ENCODE measurements around the gene KCNG4. TPM values are rescaled to one million over a fixed set of nuclear protein-coding genes. Genes with fewer than 3 reads are reported as not detected.

Gene KCNG4
- total and polyA plus RNA-seq, 2 donors (not counting 3 experiments of a cell fraction or from before 2014, with no cell fraction given) = not detected

DNA sequence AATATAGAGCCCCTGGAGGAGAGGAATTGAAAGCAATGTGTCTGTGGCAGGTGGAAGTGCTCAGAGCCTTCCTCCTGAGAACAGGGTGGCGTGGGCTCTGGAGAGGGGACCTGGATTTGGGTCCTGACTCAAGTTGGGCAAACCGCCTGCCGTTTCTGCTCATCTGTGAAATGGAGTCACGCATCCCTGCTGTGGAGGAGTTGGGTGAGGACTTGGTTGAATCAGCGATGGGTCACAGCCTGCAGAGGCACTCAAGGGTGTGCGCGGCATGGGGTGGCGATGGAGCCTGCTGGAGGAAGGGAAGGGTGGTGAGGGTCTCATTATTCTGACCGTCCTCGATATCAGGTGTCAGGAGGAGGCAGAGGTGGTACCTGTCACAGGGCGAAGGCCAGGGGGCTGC, 45.8 kb downstream of the KCNG4 start:
- no peaks in the 10 kb centered on the region for H3K27me3 ChIP-seq (ENCODE audit: control insufficient read depth in 2 of 2, insufficient read depth in 2 of 2, low read length in 2 of 2)
- H3K9me3 ChIP-seq (replicated peaks; ENCODE audit: control insufficient read depth, insufficient read depth, low read length) = no peaks in the 10 kb centered on the region
- no peaks in the 10 kb centered on the region for H3K36me3 ChIP-seq (ENCODE audit: control insufficient read depth in 2 of 2, extremely low read depth in 1 of 2, insufficient read depth in 2 of 2, low read length in 2 of 2)
- no peaks in the 10 kb centered on the region for H3K4me1 ChIP-seq (ENCODE audit: control insufficient read depth, extremely low read depth, insufficient read depth, low read length)
- CTCF ChIA-PET = no interaction called here
- no peak for TF ChIP-seq MYC (IDR thresholded peaks at IDR 0.05; ENCODE audit: low read depth, low read length)
- no peak overlapping the region for H2AFZ ChIP-seq (ENCODE audit: low read depth, low read length)
- POLR2A ChIA-PET = no interaction called here
- FAIRE-seq (no peak), DNase-seq (ENCODE audit: low read depth, low spot score) (no peak)
- no peak overlapping the region for H3K27ac ChIP-seq (ENCODE audit: insufficient read depth, low read depth, low read length)
- no peak overlapping the region for H3K4me2 ChIP-seq (ENCODE audit: insufficient read depth, low read length)
- BruUV-seq (replicated peaks) = no TSS peak
- H3K4me3 ChIP-seq (replicated peaks in 1 of 3; ENCODE audit: insufficient read depth in 1 of 3, low read depth in 1 of 3, low read length in 3 of 3) = no peak overlapping the region
- no peak overlapping the region for H3K9ac ChIP-seq (replicated peaks; ENCODE audit: extremely low read depth, insufficient read depth, low read length)
- dilution Hi-C loops (cut with MboI; ENCODE audit: extremely low pct_ligation_motif_present, low sequenced_read_pairs) = no loop called here
- H3K9me1 ChIP-seq (replicated peaks; ENCODE audit: control insufficient read depth, extremely low read depth, insufficient read depth, low read length) = no peaks in the 10 kb centered on the region
- no peaks in the 10 kb centered on the region for H3K79me2 ChIP-seq (ENCODE audit: control insufficient read depth, insufficient read depth, low read length)
- intact Hi-C loops (cut with micrococcal nuclease) = no loop called here
- no peaks in the 10 kb centered on the region for H4K20me1 ChIP-seq (replicated peaks; ENCODE audit: control insufficient read depth, extremely low read depth, insufficient read depth, low read length)

DNA sequence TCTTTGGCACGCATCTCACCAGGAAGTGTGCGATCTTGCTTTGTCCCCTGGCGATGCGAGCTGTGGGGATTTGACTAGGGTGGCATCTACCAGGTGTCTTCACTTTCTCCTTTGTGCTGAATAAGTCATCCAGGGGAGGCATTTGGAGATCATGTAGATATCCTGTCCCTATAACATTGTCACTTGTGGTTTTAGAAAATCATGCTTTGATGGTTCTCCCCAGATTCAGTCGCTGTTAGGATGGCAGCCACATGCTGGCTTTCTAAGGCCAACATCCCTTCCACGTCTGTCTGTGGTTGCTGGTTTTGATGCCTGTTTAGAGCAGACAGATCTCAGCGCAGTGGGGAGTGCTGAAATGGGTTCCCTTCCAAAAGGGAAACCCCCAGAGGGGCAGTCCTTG, 46.3 kb downstream of the KCNG4 start:
- CTCF ChIA-PET = no interaction called here
- Histone ChIP-seq H3K79me2 (ENCODE audit: control insufficient read depth, insufficient read depth, low read length) (no peaks in the 10 kb centered on the region), H4K20me1 (replicated peaks; ENCODE audit: control insufficient read depth, extremely low read depth, insufficient read depth, low read length) (no peaks in the 10 kb centered on the region), H3K27ac (ENCODE audit: insufficient read depth, low read depth, low read length) (no peak overlapping the region), H3K36me3 (ENCODE audit: control insufficient read depth in 2 of 2, extremely low read depth in 1 of 2, insufficient read depth in 2 of 2, low read length in 2 of 2) (no peaks in the 10 kb centered on the region), H3K4me2 (ENCODE audit: insufficient read depth, low read length) (no peak overlapping the region), H2AFZ (ENCODE audit: low read depth, low read length) (no peak overlapping the region), H3K4me3 (replicated peaks in 1 of 3; ENCODE audit: insufficient read depth in 1 of 3, low read depth in 1 of 3, low read length in 3 of 3) (no peak overlapping the region), H3K27me3 (ENCODE audit: control insufficient read depth in 2 of 2, insufficient read depth in 2 of 2, low read length in 2 of 2) (no peaks in the 10 kb centered on the region), H3K4me1 (ENCODE audit: control insufficient read depth, extremely low read depth, insufficient read depth, low read length) (no peaks in the 10 kb centered on the region), H3K9me1 (replicated peaks; ENCODE audit: control insufficient read depth, extremely low read depth, insufficient read depth, low read length) (no peaks in the 10 kb centered on the region), H3K9ac (replicated peaks; ENCODE audit: extremely low read depth, insufficient read depth, low read length) (no peak overlapping the region), H3K9me3 (replicated peaks; ENCODE audit: control insufficient read depth, insufficient read depth, low read length) (no peaks in the 10 kb centered on the region)
- dilution Hi-C loops (cut with MboI; ENCODE audit: extremely low pct_ligation_motif_present, low sequenced_read_pairs) (no loop called here), intact Hi-C loops (cut with micrococcal nuclease) (no loop called here)
- FAIRE-seq = no peak
- no TSS peak for BruUV-seq (replicated peaks)
- DNase-seq (ENCODE audit: low read depth, low spot score) = no peak
- no peak for TF ChIP-seq MYC (IDR thresholded peaks at IDR 0.05; ENCODE audit: low read depth, low read length)
- no peak for TF ChIP-seq EZH2 (IDR thresholded peaks at IDR 0.05; ENCODE audit: borderline replicate concordance, low read depth, low read length, severe bottlenecking)
- no peak for TF ChIP-seq POLR2A (IDR thresholded peaks at IDR 0.05; ENCODE audit: low read depth, low read length)
- no peak for TF ChIP-seq POLR2AphosphoS5 (IDR thresholded peaks at IDR 0.05; ENCODE audit: insufficient read depth, low read depth, low read length)
- no peak for TF ChIP-seq CTCF (IDR thresholded peaks at IDR 0.05; ENCODE audit: extremely low read depth in 1 of 2, insufficient read depth in 1 of 2, low read depth in 1 of 2, low read length in 2 of 2)
- TF ChIP-seq FOS (IDR thresholded peaks at IDR 0.05; ENCODE audit: borderline replicate concordance, insufficient read depth, low read length) = no peak
- TF ChIP-seq JUN (IDR thresholded peaks at IDR 0.05; ENCODE audit: borderline replicate concordance, insufficient read depth, insufficient read length, low read depth) = no peak
- no peak for TF ChIP-seq GATA2 (IDR thresholded peaks at IDR 0.05; ENCODE audit: insufficient read depth, insufficient read length, low read depth, low read length)
- no peak for TF ChIP-seq MAX (IDR thresholded peaks at IDR 0.05; ENCODE audit: insufficient read depth, insufficient read length)
- POLR2A ChIA-PET = no interaction called here
